Neural cell (in vitro differentiated cells): ENCODE measurements around the gene SLC12A5. TPM values are rescaled to one million over a fixed set of nuclear protein-coding genes. Genes with fewer than 3 reads are reported as not detected.

Source experiments
- H2AFZ ChIP-seq: fragments of 200-600, 300-800 bp; sonication (generic), shearing (Covaris generic); 2 replicates; pipeline ENCODE4 v1.6.0; 2014; ENCODE audit warnings: low read depth, mild to moderate bottlenecking, antibody characterized with exemption, low read length, moderate library complexity
- H3F3A ChIP-seq: fragments of 200-600 bp; shearing (Covaris generic); 2 replicates; pipeline ENCODE4 v1.6.1; 2016; ENCODE audit warnings: mild to moderate bottlenecking, moderate library complexity, mixed read lengths, antibody characterized with exemption, low read length; ENCODE audit not compliant: insufficient read depth, poor library complexity, severe bottlenecking
- H3K27ac ChIP-seq: fragments of 200-600, 300-800 bp; sonication (generic), shearing (Covaris generic); 2 replicates; pipeline ENCODE4 v1.5.1; 2014; ENCODE audit warnings: mild to moderate bottlenecking, low read length, moderate library complexity
- H3K27me3 ChIP-seq: fragments of 300-800, 200-600 bp; sonication (generic), shearing (Covaris generic); 2 replicates; pipeline ENCODE4 v1.6.0; 2014; ENCODE audit warnings: mild to moderate bottlenecking, low read depth, low read length, moderate library complexity; ENCODE audit not compliant: insufficient read depth
- H3K36me3 ChIP-seq: fragments of 300-800, 200-600 bp; sonication (generic), shearing (Covaris generic); 2 replicates; pipeline ENCODE4 v1.5.1; 2014; ENCODE audit warnings: mild to moderate bottlenecking, antibody characterized with exemption, low read length, moderate library complexity; ENCODE audit not compliant: insufficient read depth
- H3K4me2 ChIP-seq: fragments of 300-800, 200-600 bp; sonication (generic), shearing (Covaris generic); 2 replicates; pipeline ENCODE4 v1.6.0; 2014; ENCODE audit warnings: mild to moderate bottlenecking, low read length
- H3K4me3 ChIP-seq: fragments of 300-800, 200-600 bp; sonication (generic), shearing (Covaris generic); 2 replicates; pipeline ENCODE4 v1.5.1; 2014; ENCODE audit warnings: mild to moderate bottlenecking, low read length, moderate library complexity
- H3K79me2 ChIP-seq: fragments of 200-600 bp; shearing (Covaris generic); replicated peaks from 2 replicates; pipeline ENCODE4 v1.6.0; 2014; ENCODE audit warnings: mild to moderate bottlenecking, low read length, moderate library complexity; ENCODE audit not compliant: insufficient read depth
- H3K9ac ChIP-seq: fragments of 300-800, 200-600 bp; sonication (generic), shearing (Covaris generic); 2 replicates; pipeline ENCODE4 v1.6.1; 2016; ENCODE audit warnings: mild to moderate bottlenecking, low read length, mixed read lengths
- H3K9me2 ChIP-seq: fragments of 200-600 bp; shearing (Covaris generic); 2 replicates; pipeline ENCODE4 v1.6.1; 2016; ENCODE audit warnings: mild to moderate bottlenecking, low read length, mixed read lengths; ENCODE audit not compliant: insufficient read depth
- H3K9me3 ChIP-seq: fragments of 200-600, 300-800 bp; sonication (generic), shearing (Covaris generic); 2 replicates; pipeline ENCODE4 v1.6.1; 2016; ENCODE audit warnings: mild to moderate bottlenecking, mixed run types, low read length, moderate library complexity, mixed read lengths
- H4K20me1 ChIP-seq: fragments of 200-600 bp; shearing (Covaris generic); 2 replicates; pipeline ENCODE4 v1.6.1; 2016; ENCODE audit warnings: mild to moderate bottlenecking, mixed run types; ENCODE audit not compliant: insufficient read depth
- EP300 ChIP-seq: fragments of 450-650 bp; conservative IDR thresholded peaks from 2 replicates; pipeline ENCODE4 v1.6.1; 2014; ENCODE audit warnings: antibody characterized with exemption, mild to moderate bottlenecking, moderate library complexity; ENCODE audit not compliant: poor library complexity, severe bottlenecking
- EZH2 ChIP-seq: fragments of 200-600, 300-800 bp; shearing (Covaris generic), sonication (generic); IDR thresholded peaks from 2 replicates; pipeline ENCODE4 v1.6.1; 2014; ENCODE audit warnings: antibody characterized with exemption, low read length, borderline replicate concordance, mild to moderate bottlenecking; ENCODE audit not compliant: insufficient read depth, poor library complexity, severe bottlenecking
- MXI1 ChIP-seq: fragments of 450-650 bp; conservative IDR thresholded peaks from 2 replicates; pipeline ENCODE4 v1.6.1; 2014; ENCODE audit warnings: antibody characterized with exemption, mild to moderate bottlenecking; ENCODE audit not compliant: poor library complexity, severe bottlenecking
- POLR2AphosphoS5 ChIP-seq: IDR thresholded peaks from 2 replicates; pipeline ENCODE4 v1.6.1; 2012
- RAD21 ChIP-seq: fragments of 450-650 bp; conservative IDR thresholded peaks from 2 replicates; pipeline ENCODE4 v1.6.1; 2014; ENCODE audit warnings: antibody characterized with exemption, mild to moderate bottlenecking, moderate library complexity
- SMC3 ChIP-seq: fragments of 450-650 bp; conservative IDR thresholded peaks from 2 replicates; pipeline ENCODE4 v1.6.1; 2014; ENCODE audit warnings: antibody characterized with exemption, mild to moderate bottlenecking, moderate library complexity; ENCODE audit not compliant: poor library complexity
- TAF1 ChIP-seq: IDR thresholded peaks from 2 replicates; pipeline ENCODE4 v1.6.1; 2012; ENCODE audit warnings: low read depth
- polyA plus RNA-seq: library from polyadenylated mRNA; depleted of rRNA; stranded (reverse); fragments of >200 nt; gene quantifications from 2 replicates; pipeline ENCODE4 v1.2.3, GENCODE V29; 2014
- TF ChIP-seq, protein P1 (sequence below): IDR thresholded peaks from 2 replicates; pipeline ENCODE4 v1.6.1; 2012; ENCODE audit warnings: borderline replicate concordance
- TF ChIP-seq, protein P2 (sequence below): fragments of 450-650 bp; IDR thresholded peaks from 2 replicates; pipeline ENCODE4 v1.5.1; 2014; ENCODE audit warnings: antibody characterized with exemption, mild to moderate bottlenecking, moderate library complexity; ENCODE audit not compliant: poor library complexity, severe bottlenecking

Gene SLC12A5
- polyA plus RNA-seq, 1 donor from 2014 or later: 53.1 TPM

DNA sequence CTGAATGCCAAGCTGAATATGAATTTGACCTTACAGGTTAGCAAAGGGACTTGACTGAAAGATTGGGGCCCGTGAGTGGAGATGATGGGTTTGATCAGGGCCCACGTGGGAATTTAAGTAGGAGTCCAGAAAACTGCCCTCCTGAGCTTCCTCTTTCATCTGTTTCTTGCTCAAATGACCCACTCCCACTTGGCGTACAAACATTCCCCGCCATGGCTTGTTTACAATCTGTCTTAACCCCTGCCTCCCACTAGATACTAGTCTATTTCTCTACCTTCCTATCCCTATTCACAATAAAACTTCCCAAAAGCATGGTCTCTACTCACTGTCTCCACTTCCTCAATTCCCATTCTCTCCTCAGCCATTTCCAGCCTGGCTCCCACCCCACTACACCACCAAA lies 10.9 kb upstream of the SLC12A5 start:
- Histone ChIP-seq H3K4me3 (no peak overlapping the region), H3F3A (no peaks in the 10 kb centered on the region), H3K9me2 (no peaks in the 10 kb centered on the region), H3K4me2 (no peak overlapping the region), H3K79me2 (no peaks in the 10 kb centered on the region), H4K20me1 (no peaks in the 10 kb centered on the region), H3K27ac (no peak overlapping the region), H3K36me3 (no peaks in the 10 kb centered on the region), H3K9me3 (no peaks in the 10 kb centered on the region), H2AFZ (no peak overlapping the region), H3K9ac (no peak overlapping the region), H3K27me3 (peaks cover 14% of the 10 kb centered on the region)
- TF ChIP-seq SMC3: no peak
- no peak for TF ChIP-seq RAD21
- no peak for TF ChIP-seq EZH2

DNA sequence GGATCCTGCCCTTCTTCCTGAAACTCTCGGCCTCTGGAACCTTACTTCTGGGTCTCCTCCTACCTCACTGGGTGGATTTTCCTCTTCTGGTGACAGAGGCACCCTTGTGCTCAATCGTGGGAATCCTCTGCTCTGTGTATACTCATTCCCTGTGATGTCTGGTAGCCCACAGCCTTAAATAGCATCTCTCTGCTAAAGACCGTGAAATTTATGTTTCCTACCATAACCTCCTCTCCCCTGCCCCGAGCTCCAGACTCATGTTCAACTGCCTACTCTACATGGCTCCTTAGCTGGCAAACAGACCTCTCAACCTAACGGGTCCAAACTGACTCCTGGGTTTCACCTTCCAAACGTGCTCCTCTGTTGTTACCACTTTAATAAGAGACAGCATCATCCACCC lies 10.4 kb upstream of the SLC12A5 start:
- Histone ChIP-seq H3K27ac (no peak overlapping the region), H3K27me3 (peaks cover 9% of the 10 kb centered on the region), H3F3A (no peaks in the 10 kb centered on the region), H3K9me3 (no peaks in the 10 kb centered on the region), H3K4me3 (no peak overlapping the region), H3K9me2 (no peaks in the 10 kb centered on the region), H3K4me2 (no peak overlapping the region), H2AFZ (no peak overlapping the region), H3K36me3 (no peaks in the 10 kb centered on the region), H3K9ac (no peak overlapping the region), H3K79me2 (peaks cover 1% of the 10 kb centered on the region), H4K20me1 (no peaks in the 10 kb centered on the region)
- TF ChIP-seq EP300 (no peak), POLR2AphosphoS5 (no peak), MXI1 (no peak), EZH2 (no peak)
- TF ChIP-seq, protein P1, sequence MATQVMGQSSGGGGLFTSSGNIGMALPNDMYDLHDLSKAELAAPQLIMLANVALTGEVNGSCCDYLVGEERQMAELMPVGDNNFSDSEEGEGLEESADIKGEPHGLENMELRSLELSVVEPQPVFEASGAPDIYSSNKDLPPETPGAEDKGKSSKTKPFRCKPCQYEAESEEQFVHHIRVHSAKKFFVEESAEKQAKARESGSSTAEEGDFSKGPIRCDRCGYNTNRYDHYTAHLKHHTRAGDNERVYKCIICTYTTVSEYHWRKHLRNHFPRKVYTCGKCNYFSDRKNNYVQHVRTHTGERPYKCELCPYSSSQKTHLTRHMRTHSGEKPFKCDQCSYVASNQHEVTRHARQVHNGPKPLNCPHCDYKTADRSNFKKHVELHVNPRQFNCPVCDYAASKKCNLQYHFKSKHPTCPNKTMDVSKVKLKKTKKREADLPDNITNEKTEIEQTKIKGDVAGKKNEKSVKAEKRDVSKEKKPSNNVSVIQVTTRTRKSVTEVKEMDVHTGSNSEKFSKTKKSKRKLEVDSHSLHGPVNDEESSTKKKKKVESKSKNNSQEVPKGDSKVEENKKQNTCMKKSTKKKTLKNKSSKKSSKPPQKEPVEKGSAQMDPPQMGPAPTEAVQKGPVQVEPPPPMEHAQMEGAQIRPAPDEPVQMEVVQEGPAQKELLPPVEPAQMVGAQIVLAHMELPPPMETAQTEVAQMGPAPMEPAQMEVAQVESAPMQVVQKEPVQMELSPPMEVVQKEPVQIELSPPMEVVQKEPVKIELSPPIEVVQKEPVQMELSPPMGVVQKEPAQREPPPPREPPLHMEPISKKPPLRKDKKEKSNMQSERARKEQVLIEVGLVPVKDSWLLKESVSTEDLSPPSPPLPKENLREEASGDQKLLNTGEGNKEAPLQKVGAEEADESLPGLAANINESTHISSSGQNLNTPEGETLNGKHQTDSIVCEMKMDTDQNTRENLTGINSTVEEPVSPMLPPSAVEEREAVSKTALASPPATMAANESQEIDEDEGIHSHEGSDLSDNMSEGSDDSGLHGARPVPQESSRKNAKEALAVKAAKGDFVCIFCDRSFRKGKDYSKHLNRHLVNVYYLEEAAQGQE: no peak

DNA sequence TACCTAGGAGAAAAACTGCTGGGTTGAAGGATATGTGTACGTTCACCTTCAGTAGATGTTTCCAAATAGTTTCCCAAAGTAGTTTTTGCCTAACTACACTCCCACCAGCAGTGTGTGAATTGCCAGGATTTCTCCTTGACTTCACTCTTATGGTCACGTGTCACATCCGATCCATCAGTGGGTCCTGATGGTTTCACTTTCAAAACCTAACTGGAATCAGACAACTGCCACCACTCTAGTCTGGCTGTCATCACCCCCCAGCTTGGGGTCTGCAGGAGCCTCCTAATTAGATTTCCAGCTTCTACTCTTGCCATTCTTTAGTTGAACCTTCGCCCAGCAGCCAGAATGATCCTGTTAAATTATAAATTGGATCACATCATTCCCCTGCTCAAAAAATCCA lies 8.5 kb upstream of the SLC12A5 start:
- H3K79me2 ChIP-seq: peaks cover 20% of the 10 kb centered on the region
- H3K4me3 ChIP-seq: peak overlapping the region; percentile 79
- H3K9me2 ChIP-seq: no peaks in the 10 kb centered on the region
- H4K20me1 ChIP-seq: no peaks in the 10 kb centered on the region
- H3K9ac ChIP-seq: no peak overlapping the region
- peak overlapping the region; percentile 57 for H3K4me2 ChIP-seq
- no peak overlapping the region for H3K27ac ChIP-seq
- no peaks in the 10 kb centered on the region for H3F3A ChIP-seq
- no peak overlapping the region for H2AFZ ChIP-seq
- H3K9me3 ChIP-seq: no peaks in the 10 kb centered on the region
- H3K27me3 ChIP-seq: no peaks in the 10 kb centered on the region
- TF ChIP-seq EZH2 (no peak), RAD21 (no peak), EP300 (no peak), POLR2AphosphoS5 (no peak), SMC3 (no peak), MXI1 (no peak), TAF1 (no peak)
- TF ChIP-seq, protein P1: no peak
- TF ChIP-seq, protein P2, sequence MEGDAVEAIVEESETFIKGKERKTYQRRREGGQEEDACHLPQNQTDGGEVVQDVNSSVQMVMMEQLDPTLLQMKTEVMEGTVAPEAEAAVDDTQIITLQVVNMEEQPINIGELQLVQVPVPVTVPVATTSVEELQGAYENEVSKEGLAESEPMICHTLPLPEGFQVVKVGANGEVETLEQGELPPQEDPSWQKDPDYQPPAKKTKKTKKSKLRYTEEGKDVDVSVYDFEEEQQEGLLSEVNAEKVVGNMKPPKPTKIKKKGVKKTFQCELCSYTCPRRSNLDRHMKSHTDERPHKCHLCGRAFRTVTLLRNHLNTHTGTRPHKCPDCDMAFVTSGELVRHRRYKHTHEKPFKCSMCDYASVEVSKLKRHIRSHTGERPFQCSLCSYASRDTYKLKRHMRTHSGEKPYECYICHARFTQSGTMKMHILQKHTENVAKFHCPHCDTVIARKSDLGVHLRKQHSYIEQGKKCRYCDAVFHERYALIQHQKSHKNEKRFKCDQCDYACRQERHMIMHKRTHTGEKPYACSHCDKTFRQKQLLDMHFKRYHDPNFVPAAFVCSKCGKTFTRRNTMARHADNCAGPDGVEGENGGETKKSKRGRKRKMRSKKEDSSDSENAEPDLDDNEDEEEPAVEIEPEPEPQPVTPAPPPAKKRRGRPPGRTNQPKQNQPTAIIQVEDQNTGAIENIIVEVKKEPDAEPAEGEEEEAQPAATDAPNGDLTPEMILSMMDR: no peak
- no peaks in the 10 kb centered on the region for H3K36me3 ChIP-seq
